ENCODE data around the gene KCNQ2.

KCNQ2 gene

GRCh38 chr20:63413963-63414684 is 58.3 kb downstream of the KCNQ2 start:
- no peak for DNase-seq

DNA sequence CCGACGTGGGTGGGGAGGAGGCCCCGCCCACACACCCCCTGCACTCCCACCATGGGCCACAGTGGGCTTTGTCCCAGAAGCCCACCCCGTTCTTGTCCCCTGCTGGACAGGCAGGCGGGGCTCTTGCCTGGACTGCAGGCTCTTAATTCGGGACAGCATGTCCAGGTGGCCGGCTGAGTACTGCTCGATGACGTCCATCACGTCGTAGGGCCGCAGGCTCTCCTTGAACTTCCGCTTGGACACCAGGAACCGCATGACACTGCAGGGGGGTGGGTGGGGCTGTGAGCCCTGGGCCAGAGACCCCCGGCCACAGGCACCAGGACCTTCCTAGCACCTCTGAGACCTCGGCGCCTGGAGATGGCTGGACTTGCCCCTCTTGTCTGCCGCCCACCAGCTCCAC is 59.1 kb downstream of the KCNQ2 start:
- no peak for DNase-seq

DNA sequence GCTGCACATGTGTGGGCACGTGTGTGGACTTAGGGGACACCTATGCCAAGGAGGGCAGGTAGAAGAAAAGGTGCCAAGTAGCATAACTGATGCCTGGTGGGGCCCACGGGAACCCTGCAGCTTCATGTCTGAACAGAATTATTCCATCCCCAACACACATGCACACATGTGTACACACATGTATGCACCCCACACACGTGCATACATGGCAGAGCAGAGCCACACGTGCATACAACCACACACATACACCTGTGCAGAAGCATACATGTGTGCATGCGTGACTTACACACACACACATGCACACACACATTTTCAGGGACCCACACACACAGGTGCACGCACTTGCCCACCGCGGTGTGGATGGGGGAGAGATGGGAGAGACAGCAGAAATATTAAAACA is 59.6 kb downstream of the KCNQ2 start:
- no peak for DNase-seq

DNA sequence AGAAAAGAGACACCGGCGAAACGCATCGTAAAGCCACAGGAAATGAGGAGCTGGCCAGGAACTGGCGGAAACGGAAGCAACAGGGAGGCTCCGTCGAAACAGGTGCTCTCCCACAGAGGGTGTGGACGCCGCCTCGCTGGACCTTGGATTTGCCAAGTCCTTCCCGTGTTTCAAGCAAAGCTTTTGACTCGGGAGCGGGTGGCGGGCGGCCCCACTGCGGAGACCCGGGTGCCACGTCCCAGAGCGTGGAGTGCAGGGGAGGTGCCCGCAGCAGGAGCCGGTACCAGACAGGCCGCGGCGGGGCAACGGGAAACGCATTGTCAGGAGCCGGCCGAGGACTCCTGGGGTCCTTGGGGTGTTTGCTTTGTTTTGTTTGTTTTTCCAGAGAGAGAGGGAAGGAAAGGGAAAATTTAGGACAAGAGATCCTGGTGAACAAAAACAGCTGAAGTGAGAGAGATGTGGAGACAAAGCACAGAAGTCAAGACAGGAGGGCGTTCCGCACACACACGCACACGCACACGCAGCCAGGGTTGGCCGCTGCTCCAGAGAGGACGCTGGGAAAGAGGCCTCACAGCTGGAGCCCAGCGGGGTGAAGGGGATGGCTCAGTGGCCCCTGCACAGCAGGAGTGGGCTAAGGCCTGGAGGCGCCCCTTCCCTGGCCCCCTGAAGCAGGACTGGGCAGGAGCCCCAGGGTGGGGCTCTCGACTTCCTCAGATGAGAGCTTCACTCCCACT is 60.4 kb downstream of the KCNQ2 start:
- no peak for DNase-seq

- DNase-seq: no peak
Measured at GRCh38 chr20:63411151-63411897, 61.1 kb downstream of the KCNQ2 start.

GRCh38 chr20:63409834-63410435 is 62.5 kb downstream of the KCNQ2 start:
- no peak for DNase-seq

DNA sequence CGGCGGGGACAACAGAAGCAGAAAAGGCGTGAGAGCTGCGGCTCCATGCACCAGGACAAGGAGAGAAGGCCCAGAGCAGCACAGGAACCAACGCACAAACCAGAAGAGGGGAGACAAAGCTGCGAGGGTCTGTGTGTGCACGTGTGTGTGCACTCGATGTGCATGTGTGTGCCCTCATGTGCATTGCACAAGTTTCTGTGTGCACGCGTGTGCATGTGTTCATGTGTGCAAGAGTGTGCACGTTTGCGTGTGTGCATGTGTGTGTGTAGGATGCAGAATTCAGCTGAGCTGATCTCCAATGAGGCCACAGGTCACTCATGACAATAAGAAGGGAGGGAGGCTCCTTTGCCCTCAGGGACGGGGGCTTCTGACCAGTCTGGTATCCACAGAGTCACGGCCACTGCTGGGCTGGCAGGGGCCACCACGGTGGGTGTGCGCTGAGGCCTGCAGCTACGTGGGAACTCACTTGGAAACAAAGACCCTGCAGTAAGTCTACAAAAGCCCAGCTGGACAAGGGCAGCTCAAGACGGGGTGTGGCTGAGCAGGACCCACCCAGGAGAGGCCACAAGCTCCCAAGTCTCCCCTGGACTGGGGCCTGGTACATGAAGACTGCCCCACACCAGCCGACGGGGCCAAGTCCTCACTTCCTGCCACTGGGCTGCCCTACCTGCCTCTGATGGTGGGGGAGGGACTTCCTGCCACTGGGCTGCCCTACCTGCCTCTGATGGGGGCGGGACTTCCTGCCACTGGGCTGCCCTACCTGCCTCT is 63.2 kb downstream of the KCNQ2 start:
- no peak for DNase-seq

GRCh38 chr20:63408684-63409046 is 63.8 kb downstream of the KCNQ2 start:
- no peak for DNase-seq

- DNase-seq: no peak
Measured at GRCh38 chr20:63407928-63408683, 64.3 kb downstream of the KCNQ2 start.

DNA sequence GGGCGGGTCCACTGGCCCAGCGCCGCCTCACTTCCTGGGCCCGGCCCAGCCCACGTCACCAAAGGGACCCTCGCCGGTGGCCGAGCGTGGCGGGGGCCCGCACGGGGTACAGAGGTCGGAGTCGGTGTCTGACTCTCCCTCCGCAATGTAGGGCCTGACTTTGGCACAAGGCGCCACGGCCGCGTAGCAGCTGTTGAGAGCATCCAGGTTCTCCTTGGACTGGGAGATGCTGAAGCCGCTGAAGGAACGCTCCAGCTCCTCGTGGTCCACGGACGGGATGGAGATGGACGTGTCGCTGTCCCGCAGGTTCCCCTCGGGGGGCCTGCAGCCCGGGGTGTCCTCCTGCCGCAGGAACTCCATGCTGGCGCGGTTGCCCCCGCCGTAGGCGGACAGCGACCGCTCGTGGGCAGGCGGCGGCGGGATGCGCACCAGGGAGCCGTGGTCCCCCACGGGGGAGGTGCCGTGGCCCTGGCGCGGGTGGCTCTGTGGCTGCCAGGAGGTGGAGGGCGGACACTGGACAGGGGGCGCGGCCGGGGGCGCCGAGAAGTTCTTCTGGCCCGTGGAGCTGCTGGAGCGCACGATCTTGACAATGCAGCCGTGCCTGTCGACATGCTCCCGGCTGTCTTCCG is 65.7 kb downstream of the KCNQ2 start:
- DNase-seq: no peak

GRCh38 chr20:63406011-63406410 is 66.4 kb downstream of the KCNQ2 start:
- no peak for DNase-seq

DNA sequence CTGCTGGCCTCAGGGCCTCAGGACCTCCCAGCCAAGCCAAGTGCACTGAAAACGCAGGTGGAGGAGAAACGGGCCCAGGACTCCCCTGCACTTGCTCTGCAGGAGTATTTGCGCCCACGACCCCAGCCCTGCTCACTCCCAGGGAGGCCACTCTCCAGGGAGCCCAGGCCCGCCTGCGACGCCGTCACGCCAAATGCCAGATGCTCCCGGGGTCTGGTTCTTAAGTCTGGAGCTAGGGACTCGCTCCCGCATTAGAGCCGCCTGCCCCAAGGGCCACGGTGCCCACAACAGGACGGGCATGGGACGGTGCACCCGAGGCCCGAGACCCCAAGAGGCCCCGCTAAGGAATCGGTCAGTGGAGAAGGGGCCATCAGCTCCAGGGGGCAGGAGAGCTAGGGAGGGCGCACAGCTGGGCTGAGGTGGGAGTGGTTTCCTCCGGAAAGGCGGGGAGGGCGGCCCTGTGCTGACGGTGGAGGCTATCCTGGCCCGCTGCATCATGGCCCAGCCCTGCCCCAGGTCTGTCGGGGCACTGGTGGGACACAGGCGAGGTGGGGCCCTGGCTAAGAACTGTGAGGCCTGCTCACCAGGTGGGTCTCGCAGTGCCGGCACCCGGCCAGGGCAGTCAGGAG is 67.2 kb downstream of the KCNQ2 start:
- no peak for DNase-seq

- peak; percentile 26 for DNase-seq
Measured at GRCh38 chr20:63404129-63405085, 68.0 kb downstream of the KCNQ2 start.

GRCh38 chr20:63403403-63404105 is 68.9 kb downstream of the KCNQ2 start:
- no peak for DNase-seq

- DNase-seq: no peak
Measured at GRCh38 chr20:63402860-63403220, 69.6 kb downstream of the KCNQ2 start.

GRCh38 chr20:63402181-63402859 is 70.1 kb downstream of the KCNQ2 start:
- no peak for DNase-seq

- no peak for DNase-seq
Measured at GRCh38 chr20:63401384-63402110, 70.9 kb downstream of the KCNQ2 start.

All from NCI-H1105 treated with DMSO at 0.1 percent for 48 hours (cell line).